Mesenchymal stem cell (in vitro differentiated cells and primary cell): ENCODE data around the gene SLC9A3.

Source experiments
- DNase-seq: peaks from one replicate; pipeline ENCODE4 v3.0.0-alpha.2; 2013
- H2AFZ ChIP-seq: one replicate; pipeline ENCODE4 v1.6.1; 2013; ENCODE audit warnings: low read depth, mild to moderate bottlenecking, control low read depth, inconsistent platforms, low read length, moderate library complexity
- H2AK5ac ChIP-seq: 2 replicates; pipeline ENCODE4 v1.6.1; 2013; ENCODE audit warnings: low read length, moderate library complexity, mild to moderate bottlenecking, inconsistent platforms; ENCODE audit not compliant: severe bottlenecking
- H2BK120ac ChIP-seq: one replicate; pipeline ENCODE4 v1.6.1; 2013; ENCODE audit warnings: low read depth, mild to moderate bottlenecking, inconsistent platforms, low read length, moderate library complexity
- H2BK12ac ChIP-seq, 2 experiments: one replicate each; pipeline ENCODE4 v1.6.1; 2013; ENCODE audit warnings: inconsistent platforms in 2 of 2, low read length in 2 of 2, mild to moderate bottlenecking in 2 of 2, moderate library complexity in 2 of 2, control low read depth in 1 of 2
- H2BK15ac ChIP-seq: one replicate; pipeline ENCODE4 v1.6.1; 2013; ENCODE audit warnings: mild to moderate bottlenecking, low read depth, inconsistent platforms; ENCODE audit not compliant: poor library complexity, severe bottlenecking
- H2BK5ac ChIP-seq: 2 replicates; pipeline ENCODE4 v1.6.1; 2013; ENCODE audit warnings: low read depth, mild to moderate bottlenecking, low read length, control low read depth, inconsistent platforms; ENCODE audit not compliant: poor library complexity, severe bottlenecking
- H3K14ac ChIP-seq, 2 experiments: one replicate each; pipeline ENCODE4 v1.6.1; 2013; ENCODE audit warnings: inconsistent platforms in 2 of 2, low read length in 2 of 2, control low read depth in 1 of 2, mild to moderate bottlenecking in 1 of 2, moderate library complexity in 1 of 2
- H3K18ac ChIP-seq, 2 experiments: one replicate each; pipeline ENCODE4 v1.6.1; 2013; ENCODE audit warnings: inconsistent platforms in 2 of 2, low read length in 2 of 2, control low read depth in 1 of 2, low read depth in 1 of 2, mild to moderate bottlenecking in 1 of 2
- H3K23ac ChIP-seq, 2 experiments: one replicate each; pipeline ENCODE4 v1.6.1; 2013; ENCODE audit warnings: inconsistent platforms in 2 of 2, low read length in 2 of 2, mild to moderate bottlenecking in 2 of 2, moderate library complexity in 2 of 2, control low read depth in 1 of 2
- H3K27ac ChIP-seq: 2 replicates; pipeline ENCODE4 v1.5.1; 2013; ENCODE audit warnings: mild to moderate bottlenecking, moderate library complexity, low read length, control low read depth, inconsistent platforms; ENCODE audit not compliant: poor library complexity, severe bottlenecking
- H3K27me3 ChIP-seq, 2 experiments: 2 replicates each; pipeline versions ENCODE4 v1.6.1 to v1.7.0; 2013; ENCODE audit warnings: low read length in 2 of 2, mild to moderate bottlenecking in 2 of 2, moderate library complexity in 2 of 2, control low read depth in 1 of 2, inconsistent platforms in 1 of 2; ENCODE audit not compliant: control insufficient read depth in 1 of 2, insufficient read depth in 1 of 2
- H3K36me3 ChIP-seq, 2 experiments: 2 replicates each; pipeline versions ENCODE4 v1.6.1 to v1.7.0; 2013; ENCODE audit warnings: low read length in 2 of 2, control low read depth in 1 of 2, inconsistent platforms in 1 of 2, low read depth in 1 of 2, mild to moderate bottlenecking in 1 of 2; ENCODE audit not compliant: insufficient read depth in 2 of 2, control insufficient read depth in 1 of 2
- H3K4ac ChIP-seq, 2 experiments: one replicate each; pipeline ENCODE4 v1.6.1; 2013; ENCODE audit warnings: inconsistent platforms in 2 of 2, low read length in 2 of 2, mild to moderate bottlenecking in 2 of 2, moderate library complexity in 2 of 2, control low read depth in 1 of 2, low read depth in 1 of 2
- H3K4me1 ChIP-seq: 2 replicates; pipeline ENCODE4 v1.6.1; 2013; ENCODE audit warnings: low read depth, low read length, control low read depth; ENCODE audit not compliant: control insufficient read depth, insufficient read depth
- H3K4me2 ChIP-seq: 2 replicates; pipeline ENCODE4 v1.6.1; 2013; ENCODE audit warnings: low read length, mild to moderate bottlenecking, inconsistent platforms; ENCODE audit not compliant: poor library complexity, severe bottlenecking
- H3K4me3 ChIP-seq, 2 experiments: 2 replicates each; pipeline versions ENCODE4 v1.5.1 to v1.7.0; 2013; ENCODE audit warnings: low read length in 2 of 2, mild to moderate bottlenecking in 2 of 2, control low read depth in 1 of 2, low read depth in 1 of 2; ENCODE audit not compliant: insufficient read depth in 1 of 2
- H3K79me1 ChIP-seq: replicated peaks from 2 replicates; pipeline ENCODE4 v1.6.1; 2013; ENCODE audit warnings: mild to moderate bottlenecking, control low read depth, low read length, inconsistent platforms; ENCODE audit not compliant: poor library complexity, severe bottlenecking
- H3K9ac ChIP-seq: 2 replicates; pipeline ENCODE4 v1.7.0; 2013; ENCODE audit warnings: mild to moderate bottlenecking, low read length, moderate library complexity
- H3K9me3 ChIP-seq: 2 replicates; pipeline ENCODE4 v1.7.0; 2013; ENCODE audit warnings: mild to moderate bottlenecking, low read length; ENCODE audit not compliant: control insufficient read depth
- H4K8ac ChIP-seq: one replicate; pipeline ENCODE4 v1.6.1; 2013; ENCODE audit warnings: inconsistent platforms, mild to moderate bottlenecking, low read length, moderate library complexity
- H4K91ac ChIP-seq: one replicate; pipeline ENCODE4 v1.6.1; 2013; ENCODE audit warnings: mild to moderate bottlenecking, low read length, inconsistent platforms
- WGBS: methylation state at CpG from one replicate; pipeline ENCODE4 v1.1.7; 2013; ENCODE audit warnings: mixed read lengths; 5-methylcytosine and 5-hydroxymethylcytosine counted together

The SLC9A3 gene

GRCh38 chr5:432201-432927 lies 91.9 kb downstream of the SLC9A3 start:
- Histone ChIP-seq H3K18ac (no peak overlapping the region), H3K27me3 (no peaks in the 10 kb centered on the region), H3K4ac (no peak overlapping the region), H3K79me1 (no peaks in the 10 kb centered on the region), H2AK5ac (no peak overlapping the region), H2BK15ac (no peak overlapping the region), H3K9ac (no peak overlapping the region), H2BK5ac (no peak overlapping the region), H3K14ac (no peak overlapping the region), H3K27ac (no peak overlapping the region), H3K36me3 (peaks cover 6 to 43% of the 10 kb centered on the region in 2 experiments), H3K23ac (no peak overlapping the region), H3K4me1 (peaks cover 35% of the 10 kb centered on the region), H2BK120ac (no peak overlapping the region), H2BK12ac (no peak overlapping the region), H3K4me2 (no peak overlapping the region), H4K91ac (no peak overlapping the region), H2AFZ (no peak overlapping the region), H3K9me3 (no peaks in the 10 kb centered on the region), H3K4me3 (no peak overlapping the region), H4K8ac (no peak overlapping the region)
- DNase-seq: no peak
- WGBS: 92% methylated on average over 18 of the region's 18 CpGs

DNA sequence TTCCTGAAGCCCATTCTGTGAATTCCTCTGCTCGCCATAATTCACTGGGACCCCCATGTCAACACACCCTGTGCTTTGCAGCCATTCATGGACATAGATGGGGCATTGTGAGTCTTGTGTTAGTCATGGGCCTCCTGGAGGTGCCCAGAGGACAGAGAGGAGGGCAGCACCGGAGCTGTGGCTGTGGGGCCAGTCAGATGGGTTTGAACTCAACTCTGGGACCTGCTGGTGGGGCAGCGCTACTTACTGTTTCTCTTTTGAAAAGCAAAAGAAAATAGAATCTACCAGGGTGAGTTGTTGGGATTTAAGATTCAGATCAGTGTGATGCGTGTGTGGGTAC lies 92.6 kb downstream of the SLC9A3 start:
- WGBS: 77% methylated on average over 3 of the region's 4 CpGs
- H4K8ac ChIP-seq: no peak overlapping the region
- no peak overlapping the region for H2BK12ac ChIP-seq
- peaks cover 6 to 45% of the 10 kb centered on the region in 2 experiments for H3K36me3 ChIP-seq
- no peak overlapping the region for H3K4me2 ChIP-seq
- peaks cover 35% of the 10 kb centered on the region for H3K4me1 ChIP-seq
- no peak overlapping the region for H3K27ac ChIP-seq
- H3K9ac ChIP-seq: no peak overlapping the region
- no peaks in the 10 kb centered on the region for H3K27me3 ChIP-seq
- no peaks in the 10 kb centered on the region for H3K9me3 ChIP-seq
- H3K23ac ChIP-seq: no peak overlapping the region
- no peak overlapping the region for H3K4ac ChIP-seq
- no peak overlapping the region for H2AFZ ChIP-seq
- no peak for DNase-seq
- H2AK5ac ChIP-seq: no peak overlapping the region
- H3K4me3 ChIP-seq: no peak overlapping the region
- no peak overlapping the region for H3K18ac ChIP-seq
- H3K14ac ChIP-seq: no peak overlapping the region
- H2BK5ac ChIP-seq: no peak overlapping the region
- H2BK15ac ChIP-seq: no peak overlapping the region
- no peaks in the 10 kb centered on the region for H3K79me1 ChIP-seq
- no peak overlapping the region for H2BK120ac ChIP-seq
- H4K91ac ChIP-seq: no peak overlapping the region

GRCh38 chr5:431001-431710 lies 93.1 kb downstream of the SLC9A3 start:
- 68% methylated on average over 15 of the region's 18 CpGs for WGBS
- no peak overlapping the region for H3K4ac ChIP-seq
- H3K23ac ChIP-seq: no peak overlapping the region
- H3K4me3 ChIP-seq: no peak overlapping the region
- H4K8ac ChIP-seq: peak overlapping the region; percentile 69
- H3K4me2 ChIP-seq: no peak overlapping the region
- peak overlapping the region; percentile 17 for H3K9ac ChIP-seq
- no peak overlapping the region for H2BK15ac ChIP-seq
- H4K91ac ChIP-seq: peak overlapping the region; percentile 53
- no peak overlapping the region for H2BK120ac ChIP-seq
- H3K27ac ChIP-seq: no peak overlapping the region
- no peak overlapping the region for H3K14ac ChIP-seq
- H2AK5ac ChIP-seq: no peak overlapping the region
- H2AFZ ChIP-seq: no peak overlapping the region
- no peaks in the 10 kb centered on the region for H3K27me3 ChIP-seq
- peak; percentile 70 for DNase-seq
- peaks cover 35% of the 10 kb centered on the region for H3K4me1 ChIP-seq
- H2BK12ac ChIP-seq: no peak overlapping the region
- H2BK5ac ChIP-seq: no peak overlapping the region
- no peaks in the 10 kb centered on the region for H3K9me3 ChIP-seq
- no peak overlapping the region for H3K18ac ChIP-seq
- H3K36me3 ChIP-seq: peaks cover 6 to 48% of the 10 kb centered on the region in 2 experiments
- no peaks in the 10 kb centered on the region for H3K79me1 ChIP-seq

- no peak overlapping the region for H3K23ac ChIP-seq
- peaks cover 6 to 54% of the 10 kb centered on the region in 2 experiments for H3K36me3 ChIP-seq
- H2AFZ ChIP-seq: no peak overlapping the region
- peak overlapping the region; percentile 33 for H3K9ac ChIP-seq
- no peak overlapping the region for H2BK15ac ChIP-seq
- H4K8ac ChIP-seq: peak overlapping the region; percentile 35
- H3K4me3 ChIP-seq: peak overlapping the region in 1 of 2 experiments; percentile 35
- H3K27me3 ChIP-seq: no peaks in the 10 kb centered on the region
- H3K9me3 ChIP-seq: no peaks in the 10 kb centered on the region
- WGBS: 89% methylated on average over 25 of the region's 25 CpGs
- H3K4ac ChIP-seq: peak overlapping the region in 1 of 2 experiments; percentile 12
- peak overlapping the region; percentile 7 to 25 for H2BK12ac ChIP-seq
- H3K4me2 ChIP-seq: no peak overlapping the region
- no peak overlapping the region for H2AK5ac ChIP-seq
- H3K18ac ChIP-seq: peak overlapping the region in 1 of 2 experiments; percentile 31
- H3K4me1 ChIP-seq: peaks cover 35% of the 10 kb centered on the region
- H2BK120ac ChIP-seq: no peak overlapping the region
- no peak overlapping the region for H3K27ac ChIP-seq
- H3K14ac ChIP-seq: no peak overlapping the region
- H3K79me1 ChIP-seq: no peaks in the 10 kb centered on the region
- DNase-seq: no peak
- no peak overlapping the region for H2BK5ac ChIP-seq
- peak overlapping the region; percentile 14 for H4K91ac ChIP-seq
Measured at GRCh38 chr5:430214-430925, 93.9 kb downstream of the SLC9A3 start.
